Prostate gland (tissue), 2 donors: ENCODE results near the gene NAV2.

Experiments used
- CTCF ChIP-seq, 4 experiments: fragments of 200-600 bp in 2 of 4; fragments of 450-650 bp in 2 of 4; sonication (generic) in 2 of 4; IDR thresholded peaks; 1 replicate in 3 of 4; 2 replicates in 1 of 4; pipeline ENCODE4 v1.5.1; 2016 to 2019; ENCODE audit warnings: antibody characterized with exemption in 4 of 4, mild to moderate bottlenecking in 2 of 4, moderate library complexity in 2 of 4
- POLR2AphosphoS5 ChIP-seq: sonication (generic); formaldehyde crosslinking; IDR thresholded peaks from one replicate; pipeline ENCODE4 v1.6.1; 2017; ENCODE audit warnings: antibody characterized with exemption

- TF ChIP-seq CTCF (IDR thresholded peaks at IDR 0.05) (no peak), POLR2AphosphoS5 (no peak)
These were observed 384.9 kb downstream of the NAV2 start for GRCh38 chr11:20097319-20098221.
